Psoas muscle (tissue), 8 donors: ENCODE measurements around the gene GFRA1. TPM values are rescaled to one million over a fixed set of nuclear protein-coding genes. Genes with fewer than 3 reads are reported as not detected.

Experiments
- ATAC-seq, 4 donors: fragments of 200-7000 bp; cut with Tn5 transposase; one replicate each; pipeline ENCODE4 v1.9.1; 2020; ENCODE audit warnings: moderate library complexity in 3 of 4, mild to moderate bottlenecking in 2 of 4
- DNase-seq, 2 donors: peaks; one replicate each; pipeline ENCODE4 v3.0.0-alpha.2; 2020
- H3K27ac ChIP-seq: fragments of 200-600 bp; one replicate; pipeline ENCODE4 v1.8.0; 2022
- H3K27me3 ChIP-seq, 3 donors: fragments of 200-600 bp in 1 of 3; one replicate each; pipeline versions ENCODE4 v1.6.1 to v1.8.0; 2013 to 2022; ENCODE audit warnings: low read length in 2 of 3, mild to moderate bottlenecking in 2 of 3, moderate library complexity in 1 of 3; ENCODE audit not compliant: insufficient read depth in 3 of 3
- H3K36me3 ChIP-seq, 2 donors: fragments of 200-600 bp in 1 of 2; one replicate each; pipeline versions ENCODE4 v1.6.1 to v1.8.0; 2013 to 2022; ENCODE audit warnings: low read depth in 1 of 2, mild to moderate bottlenecking in 1 of 2, moderate library complexity in 1 of 2; ENCODE audit not compliant: insufficient read depth in 1 of 2
- H3K4me1 ChIP-seq: fragments of 200-600 bp; one replicate; pipeline ENCODE4 v1.8.0; 2022
- H3K4me3 ChIP-seq: fragments of 200-600 bp; one replicate; pipeline ENCODE4 v1.8.0; 2022; ENCODE audit warnings: mild to moderate bottlenecking
- H3K9me3 ChIP-seq: fragments of 200-600 bp; one replicate; pipeline ENCODE4 v1.8.0; 2022
- WGBS, 3 donors: extraction: QIAGEN DNeasy Blood & Tissue Kit; methylation state at CpG; one replicate each; pipeline versions ENCODE4 v1.1.6 to v1.1.7; 2013; 5-methylcytosine and 5-hydroxymethylcytosine counted together
- intact Hi-C, 2 donors: fragments of 100-400 bp; cut with DNase I; formaldehyde crosslinking; loops; one replicate each; pipeline versions ENCODE4 v1.11.0 to v1.14.2; 2022
- polyA plus RNA-seq, 3 donors: library from polyadenylated mRNA; stranded (reverse); fragments of 200-250 nt; gene quantifications; one replicate each; pipeline ENCODE4 v1.2.3, GENCODE V29; 2013
- total RNA-seq, 4 donors: library from RNA; stranded (reverse); fragmentation: NEBNext Ultra II Directional in 2 of 4; extraction: Animal tissue kit (Norgen Biotek cat#: 25700) in 2 of 4; gene quantifications; one replicate each; pipeline versions ENCODE4 v1.2.1 to v1.2.4, GENCODE V29; 2021 to 2023
- TF ChIP-seq, protein P1 (sequence below): fragments of 200-600 bp; IDR thresholded peaks from one replicate; pipeline ENCODE4 v1.8.0; 2022; ENCODE audit warnings: antibody characterized with exemption
- donor health status: healthy with polysubstance abuse.
- donor health status: DM: no; HTN: no; CAD: no; lungs with moderate emphysema.
- donor health status: Bipolar disorder and iron deficiency.
- donor health status: healthy.
- donor health status: DM: yes; HTN: yes; CAD: no.
- donor health status: DM: no; HTN: no; CAD: no.
- donor health status: DM: no; HTN: no; CAD: no.
- donor health status: DM: yes; HTN: yes; CAD: no.

The GFRA1 gene
- total and polyA plus RNA-seq, 7 donors = 4.6 to 12.1 (median 7.1) TPM

DNA sequence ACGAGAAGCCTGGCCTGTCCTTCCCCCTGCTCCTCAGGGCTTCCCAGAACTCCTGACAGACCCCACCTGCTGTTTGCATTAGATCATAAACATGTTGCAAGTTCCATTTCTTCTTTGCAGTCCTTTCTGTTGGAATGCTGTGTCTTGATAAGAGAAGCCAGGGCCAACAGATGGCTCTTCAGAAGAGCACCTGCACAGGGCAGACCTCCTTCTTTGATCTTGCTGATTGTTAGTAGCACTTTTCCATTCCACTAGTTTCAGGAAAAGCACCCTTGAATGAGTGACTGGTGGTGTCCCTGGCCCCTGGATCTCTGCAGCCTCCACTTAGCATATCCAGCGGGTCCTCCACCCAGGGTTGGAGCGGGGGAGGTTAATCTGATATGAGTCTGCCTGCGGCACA, 243.2 kb downstream of the GFRA1 start:
- H3K27me3 ChIP-seq = no peaks in the 10 kb centered on the region
- DNase-seq = no peak
- TF ChIP-seq, protein P1, sequence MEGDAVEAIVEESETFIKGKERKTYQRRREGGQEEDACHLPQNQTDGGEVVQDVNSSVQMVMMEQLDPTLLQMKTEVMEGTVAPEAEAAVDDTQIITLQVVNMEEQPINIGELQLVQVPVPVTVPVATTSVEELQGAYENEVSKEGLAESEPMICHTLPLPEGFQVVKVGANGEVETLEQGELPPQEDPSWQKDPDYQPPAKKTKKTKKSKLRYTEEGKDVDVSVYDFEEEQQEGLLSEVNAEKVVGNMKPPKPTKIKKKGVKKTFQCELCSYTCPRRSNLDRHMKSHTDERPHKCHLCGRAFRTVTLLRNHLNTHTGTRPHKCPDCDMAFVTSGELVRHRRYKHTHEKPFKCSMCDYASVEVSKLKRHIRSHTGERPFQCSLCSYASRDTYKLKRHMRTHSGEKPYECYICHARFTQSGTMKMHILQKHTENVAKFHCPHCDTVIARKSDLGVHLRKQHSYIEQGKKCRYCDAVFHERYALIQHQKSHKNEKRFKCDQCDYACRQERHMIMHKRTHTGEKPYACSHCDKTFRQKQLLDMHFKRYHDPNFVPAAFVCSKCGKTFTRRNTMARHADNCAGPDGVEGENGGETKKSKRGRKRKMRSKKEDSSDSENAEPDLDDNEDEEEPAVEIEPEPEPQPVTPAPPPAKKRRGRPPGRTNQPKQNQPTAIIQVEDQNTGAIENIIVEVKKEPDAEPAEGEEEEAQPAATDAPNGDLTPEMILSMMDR = no peak
- no peak overlapping the region for H3K4me3 ChIP-seq
- no peaks in the 10 kb centered on the region for H3K4me1 ChIP-seq
- no peaks in the 10 kb centered on the region for H3K36me3 ChIP-seq
- H3K27ac ChIP-seq = no peak overlapping the region
- no peak for ATAC-seq
- no peaks in the 10 kb centered on the region for H3K9me3 ChIP-seq
- intact Hi-C loops = no loop called here
- WGBS, 3 donors = 79 to 81% (median 80%) methylated on average over 4 of the region's 4 CpGs

DNA sequence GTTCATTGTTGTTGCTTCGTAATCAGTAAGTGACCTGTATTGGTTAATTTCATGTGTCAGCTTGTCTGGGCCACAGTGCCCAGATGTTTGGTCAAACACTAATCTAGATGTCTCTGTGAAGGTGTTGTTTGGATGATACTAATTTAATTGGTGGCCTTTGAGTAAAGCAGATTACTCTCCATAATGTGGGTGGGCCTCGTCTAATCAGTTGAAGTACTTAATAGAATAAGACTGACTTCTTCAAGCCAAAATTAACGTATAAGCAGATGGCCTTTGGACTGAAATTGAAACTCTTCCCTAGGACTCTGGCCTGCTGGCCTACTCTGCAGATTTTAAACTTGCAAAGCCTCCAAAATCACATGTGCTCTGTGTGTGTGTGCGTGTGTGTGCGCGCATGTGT, 245.7 kb downstream of the GFRA1 start:
- no peak overlapping the region for H3K27ac ChIP-seq
- no peaks in the 10 kb centered on the region for H3K4me1 ChIP-seq
- no peaks in the 10 kb centered on the region for H3K36me3 ChIP-seq
- intact Hi-C loops = no loop called here
- no peaks in the 10 kb centered on the region for H3K9me3 ChIP-seq
- DNase-seq (no peak), ATAC-seq (no peak)
- 86 to 88% (median 88%) methylated on average over 6 of the region's 6 CpGs for WGBS, 3 donors
- no peak overlapping the region for H3K4me3 ChIP-seq
- TF ChIP-seq, protein P1 = no peak
- no peaks in the 10 kb centered on the region for H3K27me3 ChIP-seq

DNA sequence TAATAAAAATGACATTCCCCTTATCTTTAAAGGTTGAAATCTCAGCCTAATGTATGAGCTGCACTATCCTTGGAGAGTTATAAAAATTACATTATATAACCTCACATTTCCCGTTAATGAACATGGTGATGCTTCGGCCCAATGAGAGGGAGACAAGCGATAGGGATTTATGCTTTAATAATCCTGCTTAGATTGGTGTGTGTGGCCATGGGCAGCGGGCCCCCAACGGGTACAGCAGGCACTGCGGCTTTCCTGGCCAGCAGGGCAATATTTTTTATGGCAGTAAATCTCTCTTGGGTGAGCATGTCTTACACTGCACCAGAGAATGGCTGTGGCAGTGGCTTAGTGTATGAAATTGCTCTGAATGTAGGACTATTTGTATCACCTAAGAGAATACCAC, 246.3 kb downstream of the GFRA1 start:
- Histone ChIP-seq H3K27me3 (no peaks in the 10 kb centered on the region), H3K4me3 (no peak overlapping the region), H3K4me1 (no peaks in the 10 kb centered on the region), H3K27ac (no peak overlapping the region), H3K9me3 (no peaks in the 10 kb centered on the region), H3K36me3 (no peaks in the 10 kb centered on the region)
- DNase-seq (no peak), ATAC-seq (no peak)
- intact Hi-C loops = no loop called here
- WGBS, 3 donors = 76 to 84% (median 78%) methylated on average over 6 of the region's 6 CpGs
- TF ChIP-seq, protein P1 = no peak

DNA sequence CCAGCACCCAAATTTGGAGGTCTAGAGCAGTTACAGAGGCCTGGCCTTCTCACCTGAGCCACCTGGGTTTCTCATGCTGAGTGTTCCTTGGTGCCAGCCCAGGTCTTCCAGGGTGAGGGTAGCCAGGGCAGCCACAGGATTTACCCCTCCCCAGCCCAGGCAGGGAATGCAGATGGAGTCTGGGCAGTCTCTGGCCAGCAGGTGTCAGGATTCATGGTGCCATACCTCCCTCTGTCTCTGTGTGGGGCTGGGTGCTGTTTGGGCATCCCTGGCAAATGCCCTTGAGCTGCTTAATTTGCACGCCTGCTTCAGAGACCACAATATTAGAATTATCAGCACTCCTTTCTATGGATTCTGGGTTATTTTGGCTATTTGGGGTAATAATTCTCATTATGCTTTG, 246.7 kb downstream of the GFRA1 start:
- WGBS, 3 donors = 62 to 95% (median 79%) methylated on average over 1 of the region's 1 CpG
- intact Hi-C loops = no loop called here

More for the DNA sequence above, 246.7 kb downstream of the GFRA1 start:
- H3K36me3 ChIP-seq = no peaks in the 10 kb centered on the region
- H3K27me3 ChIP-seq = no peaks in the 10 kb centered on the region
- TF ChIP-seq, protein P1 = no peak
- ATAC-seq (no peak), DNase-seq (no peak)
- no peak overlapping the region for H3K27ac ChIP-seq
- no peaks in the 10 kb centered on the region for H3K9me3 ChIP-seq
- H3K4me3 ChIP-seq = no peak overlapping the region
- no peaks in the 10 kb centered on the region for H3K4me1 ChIP-seq
